GM12873 (cell line): ENCODE results near the gene TGM4.

ENCODE experiments used
- TF ChIP-seq, protein P1 (sequence below): IDR thresholded peaks from 2 replicates; pipeline ENCODE4 v1.5.1; 2012; ENCODE audit warnings: low read depth, mild to moderate bottlenecking, moderate library complexity, low read length, control low read depth; ENCODE audit not compliant: insufficient read depth; ENCODE audit errors: missing control alignments

TGM4 gene

GRCh38 chr3:44883213-44883955 lies 9.0 kb downstream of the TGM4 start:
- TF ChIP-seq, protein P1, sequence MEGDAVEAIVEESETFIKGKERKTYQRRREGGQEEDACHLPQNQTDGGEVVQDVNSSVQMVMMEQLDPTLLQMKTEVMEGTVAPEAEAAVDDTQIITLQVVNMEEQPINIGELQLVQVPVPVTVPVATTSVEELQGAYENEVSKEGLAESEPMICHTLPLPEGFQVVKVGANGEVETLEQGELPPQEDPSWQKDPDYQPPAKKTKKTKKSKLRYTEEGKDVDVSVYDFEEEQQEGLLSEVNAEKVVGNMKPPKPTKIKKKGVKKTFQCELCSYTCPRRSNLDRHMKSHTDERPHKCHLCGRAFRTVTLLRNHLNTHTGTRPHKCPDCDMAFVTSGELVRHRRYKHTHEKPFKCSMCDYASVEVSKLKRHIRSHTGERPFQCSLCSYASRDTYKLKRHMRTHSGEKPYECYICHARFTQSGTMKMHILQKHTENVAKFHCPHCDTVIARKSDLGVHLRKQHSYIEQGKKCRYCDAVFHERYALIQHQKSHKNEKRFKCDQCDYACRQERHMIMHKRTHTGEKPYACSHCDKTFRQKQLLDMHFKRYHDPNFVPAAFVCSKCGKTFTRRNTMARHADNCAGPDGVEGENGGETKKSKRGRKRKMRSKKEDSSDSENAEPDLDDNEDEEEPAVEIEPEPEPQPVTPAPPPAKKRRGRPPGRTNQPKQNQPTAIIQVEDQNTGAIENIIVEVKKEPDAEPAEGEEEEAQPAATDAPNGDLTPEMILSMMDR: no peak

DNA sequence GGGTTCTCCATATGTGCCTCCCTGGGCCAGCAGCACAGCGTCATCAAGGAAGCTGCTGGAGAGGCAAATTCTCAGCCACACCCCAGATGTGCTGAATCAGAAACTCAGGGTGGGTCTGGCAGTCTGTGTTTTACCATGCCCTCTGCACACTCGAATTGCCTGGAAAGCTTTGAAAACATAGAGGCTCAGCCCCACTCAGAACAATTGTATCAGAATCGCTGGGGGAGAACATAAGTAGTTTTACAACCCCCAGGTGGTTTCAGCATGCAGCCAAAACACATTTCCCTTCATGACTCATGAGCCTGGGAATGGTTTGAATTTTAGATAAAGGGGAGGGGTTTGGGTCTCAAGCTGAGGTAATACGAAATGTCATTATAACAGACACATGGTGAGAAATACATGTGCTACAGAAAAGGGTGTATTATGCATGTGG lies 9.6 kb downstream of the TGM4 start:
- TF ChIP-seq, protein P1: no peak

- TF ChIP-seq, protein P1: no peak
Observed at GRCh38 chr3:44885618-44886017, 11.2 kb downstream of the TGM4 start.

GRCh38 chr3:44886561-44886960 lies 12.2 kb downstream of the TGM4 start:
- TF ChIP-seq, protein P1: no peak

DNA sequence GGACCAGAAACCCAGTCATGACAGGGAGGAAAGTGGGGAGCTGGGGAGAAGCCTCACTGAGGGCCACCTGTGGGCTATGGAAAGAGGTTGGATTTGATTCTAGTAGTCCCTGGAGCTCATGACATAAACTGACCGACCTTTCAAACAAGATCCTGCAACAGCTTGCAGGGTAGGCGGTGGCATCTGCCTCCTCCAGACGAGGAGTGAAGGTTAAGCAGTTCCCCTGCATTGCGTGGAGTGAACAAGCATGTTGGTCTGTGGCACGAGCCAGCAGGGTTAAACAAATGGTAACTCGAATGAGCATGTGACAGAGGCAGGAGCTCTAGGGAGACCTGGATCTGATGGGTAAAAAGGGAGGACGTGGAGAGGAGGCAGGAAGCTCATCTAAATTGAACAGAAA lies 12.7 kb downstream of the TGM4 start:
- TF ChIP-seq, protein P1: no peak

DNA sequence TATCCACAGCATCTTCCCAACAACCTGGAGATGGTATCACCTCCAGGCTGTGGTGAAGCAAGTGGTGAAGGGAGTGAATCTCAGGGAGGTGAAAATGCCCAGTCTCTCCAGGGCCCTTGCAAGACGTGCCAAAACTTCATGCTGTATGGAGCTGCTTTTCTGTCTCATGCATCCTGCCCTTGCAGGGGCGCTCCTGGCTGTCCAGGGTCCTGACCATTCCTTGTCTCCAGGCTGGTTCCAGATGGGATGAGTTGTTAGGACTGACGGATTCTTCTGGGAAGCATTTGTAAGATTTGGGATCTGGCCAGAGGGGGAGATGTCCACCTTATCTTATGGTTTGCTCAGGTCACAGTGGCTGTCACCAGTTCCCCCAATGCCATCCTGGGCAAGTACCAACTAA lies 15.8 kb downstream of the TGM4 start:
- TF ChIP-seq, protein P1: no peak

DNA sequence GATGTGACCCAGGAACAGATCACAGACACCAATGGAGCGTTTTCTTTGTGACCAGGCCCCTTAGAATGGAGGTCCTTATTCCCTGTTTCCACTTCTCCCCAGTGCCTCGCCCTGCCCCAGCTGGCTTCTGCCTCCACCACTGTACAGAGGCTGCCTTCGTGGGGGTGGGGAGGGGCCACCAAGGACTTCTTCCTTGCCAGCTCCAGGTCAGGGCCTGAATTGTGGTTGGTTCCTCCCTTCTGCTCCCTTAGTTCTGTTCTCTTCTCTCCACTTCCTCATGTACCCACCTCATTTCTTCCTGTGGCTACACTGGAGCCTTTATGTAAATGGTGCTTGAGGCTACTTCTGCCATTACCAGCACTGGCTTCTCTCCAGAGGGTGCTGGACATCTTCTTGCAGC lies 16.4 kb downstream of the TGM4 start:
- TF ChIP-seq, protein P1: no peak
